Adrenal gland (tissue), 12 donors: ENCODE results near the gene ZDHHC20. TPM values are rescaled to one million over a fixed set of nuclear protein-coding genes. Genes with fewer than 3 reads are reported as not detected.

Experiments
- DNase-seq, 7 donors: peaks; one replicate each; pipeline ENCODE4 v3.0.0-alpha.2; 2019 to 2020
- H3K27ac ChIP-seq, 5 donors: fragments of 200-600 bp; sonication (generic) in 4 of 5; 1 replicate in 3 of 5; 2 replicates in 2 of 5; pipeline versions ENCODE4 v1.5.1 to v1.8.0; 2016 to 2020; ENCODE audit warnings: mild to moderate bottlenecking in 1 of 5
- H3K27me3 ChIP-seq: fragments of 200-600 bp; 2 replicates; pipeline ENCODE4 v1.8.0; 2021
- H3K36me3 ChIP-seq, 2 donors: fragments of 200-600 bp; replicated peaks in 1 of 2; 1 replicate in 1 of 2; 2 replicates in 1 of 2; pipeline versions ENCODE4 v1.5.1 to v1.8.0; 2018 to 2022
- H3K4me1 ChIP-seq, 2 donors: fragments of 200-600 bp; replicated peaks in 1 of 2; 1 replicate in 1 of 2; 2 replicates in 1 of 2; pipeline versions ENCODE4 v1.5.1 to v1.8.0; 2018 to 2021
- H3K4me3 ChIP-seq, 4 donors: fragments of 200-600 bp; sonication (generic) in 3 of 4; one replicate each; pipeline ENCODE4 v1.5.1; 2016 to 2018
- H3K9me3 ChIP-seq, 3 donors: fragments of 200-600 bp; sonication (generic) in 1 of 3; replicated peaks in 1 of 3; 1 replicate in 2 of 3; 2 replicates in 1 of 3; pipeline versions ENCODE4 v1.5.1 to v1.8.0; 2016 to 2021
- POLR2A ChIP-seq, 2 donors: fragments of 450-650 bp; IDR thresholded peaks; one replicate each; pipeline ENCODE4 v1.6.1; 2017; ENCODE audit warnings: antibody characterized with exemption in 2 of 2, mild to moderate bottlenecking in 2 of 2, moderate library complexity in 1 of 2
- WGBS, 4 donors: extraction: QIAGEN DNeasy Blood & Tissue Kit in 2 of 4; methylation state at CpG; one replicate each; pipeline versions ENCODE4 v1.1.5 to v1.1.7; 2013 to 2017; 5-methylcytosine and 5-hydroxymethylcytosine counted together
- intact Hi-C, 2 donors: fragments of 100-400 bp; cut with DNase I; formaldehyde crosslinking; loops; one replicate each; pipeline versions ENCODE4 v1.14.1 to v1.15.0; 2022 to 2023
- polyA plus RNA-seq, 3 donors: library from polyadenylated mRNA; stranded (reverse); fragments of 200-250 nt in 2 of 3; fragments of 350-450 nt in 1 of 3; fragmentation: Illumina TruSeq in 1 of 3; extraction: RNeasy Lipid Tissue Mini Kit (QIAGEN cat#74804) in 1 of 3; gene quantifications; one replicate each; pipeline ENCODE4 v1.2.3, GENCODE V29; 2013 to 2014
- total RNA-seq, 9 donors: library from RNA; depleted of rRNA in 4 of 9; stranded (reverse); fragments of >200 nt in 4 of 9; fragments of 120-200 nt in 1 of 9; fragmentation: NEBNext Ultra II Directional in 1 of 9; extraction: Animal tissue kit (Norgen Biotek cat#: 25700) in 1 of 9; gene quantifications; one replicate each; pipeline versions ENCODE4 v1.1.0 to v1.2.4, GENCODE V29; 2013 to 2023
- TF ChIP-seq, protein P1 (sequence below), 6 experiments: fragments of 450-650 bp in 4 of 6; fragments of 200-600 bp in 2 of 6; sonication (generic) in 1 of 6; IDR thresholded peaks; 1 replicate in 5 of 6; 2 replicates in 1 of 6; pipeline versions ENCODE4 v1.5.1 to v1.8.0; 2016 to 2021; ENCODE audit warnings: antibody characterized with exemption in 6 of 6, mild to moderate bottlenecking in 2 of 6, moderate library complexity in 1 of 6
- donor health status: healthy with polysubstance abuse.
- donor health status: Bipolar disorder and iron deficiency.
- donor health status: DM: yes; HTN: yes; CAD: no.
- donor health status: DM: no; HTN: no; CAD: no.
- donor health status: DM: no; HTN: no; CAD: no.
- donor health status: DM: yes; HTN: yes; CAD: no.

The ZDHHC20 gene
- total and polyA plus RNA-seq, 12 donors, result 7.0 to 93.0 (median 41.2) TPM

GRCh38 chr13:21443171-21443570 is 15.9 kb downstream of the ZDHHC20 start:
- 83 to 90% (median 88%) methylated on average over 1 of the region's 1 CpG for WGBS, 4 donors
- no peaks in the 10 kb centered on the region for H3K4me1 ChIP-seq
- intact Hi-C loops, result no loop called here
- H3K9me3 ChIP-seq, result peaks cover 0 to under 1% (median 0%) of the 10 kb centered on the region in 3 donors
- H3K27me3 ChIP-seq, result no peaks in the 10 kb centered on the region
- H3K36me3 ChIP-seq, result no peaks in the 10 kb centered on the region
- no peak overlapping the region for H3K27ac ChIP-seq
- no peak for DNase-seq
- no peak overlapping the region for H3K4me3 ChIP-seq
- TF ChIP-seq, protein P1, sequence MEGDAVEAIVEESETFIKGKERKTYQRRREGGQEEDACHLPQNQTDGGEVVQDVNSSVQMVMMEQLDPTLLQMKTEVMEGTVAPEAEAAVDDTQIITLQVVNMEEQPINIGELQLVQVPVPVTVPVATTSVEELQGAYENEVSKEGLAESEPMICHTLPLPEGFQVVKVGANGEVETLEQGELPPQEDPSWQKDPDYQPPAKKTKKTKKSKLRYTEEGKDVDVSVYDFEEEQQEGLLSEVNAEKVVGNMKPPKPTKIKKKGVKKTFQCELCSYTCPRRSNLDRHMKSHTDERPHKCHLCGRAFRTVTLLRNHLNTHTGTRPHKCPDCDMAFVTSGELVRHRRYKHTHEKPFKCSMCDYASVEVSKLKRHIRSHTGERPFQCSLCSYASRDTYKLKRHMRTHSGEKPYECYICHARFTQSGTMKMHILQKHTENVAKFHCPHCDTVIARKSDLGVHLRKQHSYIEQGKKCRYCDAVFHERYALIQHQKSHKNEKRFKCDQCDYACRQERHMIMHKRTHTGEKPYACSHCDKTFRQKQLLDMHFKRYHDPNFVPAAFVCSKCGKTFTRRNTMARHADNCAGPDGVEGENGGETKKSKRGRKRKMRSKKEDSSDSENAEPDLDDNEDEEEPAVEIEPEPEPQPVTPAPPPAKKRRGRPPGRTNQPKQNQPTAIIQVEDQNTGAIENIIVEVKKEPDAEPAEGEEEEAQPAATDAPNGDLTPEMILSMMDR (IDR thresholded peaks at IDR 0.05), result no peak
- TF ChIP-seq POLR2A (IDR thresholded peaks at IDR 0.05), result no peak

DNA sequence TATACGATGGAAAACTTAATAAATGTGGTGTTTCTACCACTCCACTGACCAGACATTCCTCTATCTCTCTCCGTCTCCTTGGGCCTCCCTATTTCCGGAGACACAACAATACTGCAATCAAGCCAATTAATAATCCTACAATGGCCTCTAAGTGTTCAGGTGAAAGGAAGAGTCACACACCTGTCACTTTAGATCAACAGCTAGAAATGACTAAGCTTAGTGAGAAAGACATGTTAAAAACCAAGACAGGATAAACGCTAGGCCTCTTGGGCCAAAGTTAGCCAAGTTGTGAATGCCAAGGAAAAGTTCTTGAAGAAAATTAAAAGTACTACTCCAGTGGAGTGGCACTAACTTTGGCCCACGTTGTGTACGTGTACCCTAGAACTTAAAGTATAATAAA is 22.5 kb downstream of the ZDHHC20 start:
- Histone ChIP-seq H3K4me1 (peaks cover 8 to 12% of the 10 kb centered on the region in 2 donors), H3K9me3 (peaks cover 0 to 6% (median 0%) of the 10 kb centered on the region in 3 donors), H3K27ac (peak overlapping the region in 3 of 5 donors; percentile 26 to 85 (median 66)), H3K4me3 (no peak overlapping the region), H3K27me3 (no peaks in the 10 kb centered on the region), H3K36me3 (no peaks in the 10 kb centered on the region)
- 94 to 95% (median 95%) methylated on average over 6 of the region's 6 CpGs for WGBS, 4 donors
- TF ChIP-seq, protein P1 (IDR thresholded peaks at IDR 0.05), result no peak
- no peak for TF ChIP-seq POLR2A (IDR thresholded peaks at IDR 0.05)
- intact Hi-C loops, result no loop called here
- DNase-seq, result no peak

- intact Hi-C loops, result no loop called here
- peak; percentile 72 to 89 (median 85) for DNase-seq
- H3K9me3 ChIP-seq, result peaks cover 0 to 6% (median 0%) of the 10 kb centered on the region in 3 donors
- WGBS, 4 donors, result 9 to 19% (median 12%) methylated on average over 2 of the region's 2 CpGs
- peak overlapping the region in 3 of 5 donors; percentile 26 to 85 (median 66) for H3K27ac ChIP-seq
- no peaks in the 10 kb centered on the region for H3K27me3 ChIP-seq
- peaks cover 8 to 12% of the 10 kb centered on the region in 2 donors for H3K4me1 ChIP-seq
- H3K36me3 ChIP-seq, result no peaks in the 10 kb centered on the region
- peak overlapping the region in 1 of 4 donors; percentile 35 for H3K4me3 ChIP-seq
- TF ChIP-seq, protein P1 (IDR thresholded peaks at IDR 0.05), result no peak
- peak in 1 of 2 donors; percentile 30 for TF ChIP-seq POLR2A (IDR thresholded peaks at IDR 0.05)
Measured at GRCh38 chr13:21435687-21436151, 23.4 kb downstream of the ZDHHC20 start.

DNA sequence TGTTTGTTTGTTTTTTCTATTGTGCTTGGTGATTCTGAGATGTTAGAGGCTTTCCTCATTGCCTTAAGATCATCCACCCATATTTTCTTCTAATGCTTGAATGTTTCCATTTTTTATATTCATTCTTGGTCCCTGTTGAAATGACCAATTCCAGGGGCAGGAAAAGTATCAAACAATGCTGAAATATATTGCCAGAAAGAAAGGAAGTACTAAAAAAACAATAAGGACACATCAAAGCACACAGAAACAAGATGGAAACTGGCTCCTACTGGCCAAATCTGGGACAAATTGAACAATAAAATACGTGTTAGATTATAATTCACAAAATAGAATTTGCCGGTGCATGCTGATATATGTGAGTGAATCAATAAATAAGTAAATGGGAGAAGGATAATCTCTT is 23.9 kb downstream of the ZDHHC20 start:
- WGBS, 4 donors, result 89 to 94% (median 93%) methylated on average over 2 of the region's 2 CpGs

More for the DNA sequence above, 23.9 kb downstream of the ZDHHC20 start:
- H3K4me1 ChIP-seq, result peaks cover 8 to 12% of the 10 kb centered on the region in 2 donors
- peak overlapping the region in 3 of 5 donors; percentile 26 to 85 (median 66) for H3K27ac ChIP-seq
- TF ChIP-seq, protein P1 (IDR thresholded peaks at IDR 0.05), result no peak
- TF ChIP-seq POLR2A (IDR thresholded peaks at IDR 0.05), result no peak
- intact Hi-C loops, result no loop called here
- no peaks in the 10 kb centered on the region for H3K27me3 ChIP-seq
- H3K36me3 ChIP-seq, result no peaks in the 10 kb centered on the region
- peak overlapping the region in 1 of 4 donors; percentile 35 for H3K4me3 ChIP-seq
- peaks cover 0 to 6% (median 0%) of the 10 kb centered on the region in 3 donors for H3K9me3 ChIP-seq
- DNase-seq, result no peak
